ENCODE data around the gene ABHD17C. TPM values are rescaled to one million over a fixed set of nuclear protein-coding genes. Genes with fewer than 3 reads are reported as not detected.

The ABHD17C gene
- total and polyA plus RNA-seq, 2 of the 8 experiments (the other 6 are each of a cell fraction or from before 2014, with no cell fraction given), result 20.2 to 29.8 TPM

GRCh38 chr15:80662757-80663553, 32.2 kb upstream of the ABHD17C start:
- CTCF ChIA-PET (ENCODE audit: partially characterized antibody), result interaction anchor here (0.7 to 1.9 kb wide), 6 partner anchors 8 to 1228 kb away, joined by 3 to 7 read pairs (median 4); partner anchors contain the start of gene CEMIP
- H3K23ac ChIP-seq (ENCODE audit: insufficient read length), result no peak overlapping the region
- no peak overlapping the region for H2AFZ ChIP-seq (ENCODE audit: low read length)
- H3K4me1 ChIP-seq (replicated peaks in 1 of 4; ENCODE audit: control insufficient read depth in 3 of 4, insufficient read depth in 4 of 4, low read length in 3 of 4), result no peaks in the 10 kb centered on the region
- H3K9ac ChIP-seq (replicated peaks in 1 of 4; ENCODE audit: extremely low read depth in 1 of 4, low read depth in 3 of 4, low read length in 3 of 4), result no peak overlapping the region
- POLR2A ChIA-PET (ENCODE audit: partially characterized antibody), result no interaction called here
- FAIRE-seq (no peak), DNase-seq (ENCODE audit: low read depth in 1 of 2, low spot score in 2 of 2) (no peak)
- no peak overlapping the region for H4K91ac ChIP-seq (replicated peaks; ENCODE audit: insufficient read length, low read length)
- no peak overlapping the region for H3K4me3 ChIP-seq (ENCODE audit: extremely low read depth in 1 of 4, insufficient read depth in 2 of 4, low read depth in 3 of 4, low read length in 4 of 4)
- H3K23me2 ChIP-seq (ENCODE audit: low read depth, low read length), result no peaks in the 10 kb centered on the region
- H3K36me3 ChIP-seq (ENCODE audit: control insufficient read depth in 2 of 4, insufficient read depth in 4 of 4, low read length in 3 of 4), result no peaks in the 10 kb centered on the region; a peak in 1 of 8 replicates
- no peaks in the 10 kb centered on the region for H3K79me1 ChIP-seq (ENCODE audit: low read depth, low read length)
- H3K9me3 ChIP-seq (ENCODE audit: insufficient read depth in 2 of 2, low read depth in 1 of 2, low read length in 1 of 2), result no peaks in the 10 kb centered on the region
- WGBS, 2 experiments (ENCODE audit: extremely low coverage in 1 of 2, insufficient coverage in 1 of 2, insufficient read length in 1 of 2, insufficient replicate concordance in 2 of 2, low coverage in 1 of 2, low lambda C conversion rate in 2 of 2, missing lambda C conversion rate in 1 of 2), result 88% methylated on average over 7 of the region's 7 CpGs; no CpG with 5 or more reads in 1 of the 2 experiments
- no peak overlapping the region for H2AK5ac ChIP-seq (ENCODE audit: low read depth, low read length)
- no peak overlapping the region for H3K14ac ChIP-seq (ENCODE audit: insufficient read length)
- no peak overlapping the region for H2BK15ac ChIP-seq (ENCODE audit: low read length)
- H4K8ac ChIP-seq (ENCODE audit: extremely low read depth, insufficient read depth, low read length), result no peak overlapping the region
- no peak overlapping the region for H3K27ac ChIP-seq (ENCODE audit: low read depth, low read length)
- H3K4me2 ChIP-seq (ENCODE audit: insufficient read depth in 1 of 2, low read depth in 2 of 2, low read length in 2 of 2), result no peak overlapping the region
- H2BK5ac ChIP-seq (ENCODE audit: low read depth, low read length), result no peak overlapping the region
- no peaks in the 10 kb centered on the region for H4K20me1 ChIP-seq (replicated peaks in 1 of 2; ENCODE audit: control insufficient read depth in 1 of 2, insufficient read depth in 2 of 2, low read length in 2 of 2)
- H4K5ac ChIP-seq (ENCODE audit: insufficient read length, low read depth, low read length), result no peak overlapping the region
- no peak overlapping the region for H3K4ac ChIP-seq (replicated peaks; ENCODE audit: insufficient read length, low read depth, low read length)
- no peaks in the 10 kb centered on the region for H3K27me3 ChIP-seq (replicated peaks in 1 of 4; ENCODE audit: control insufficient read depth in 3 of 4, extremely low read depth in 1 of 4, insufficient read depth in 3 of 4, low read length in 3 of 4)
- H3K79me2 ChIP-seq (ENCODE audit: control insufficient read depth in 1 of 2, insufficient read depth in 2 of 2, low read length in 2 of 2), result no peaks in the 10 kb centered on the region
- H3K56ac ChIP-seq (replicated peaks; ENCODE audit: insufficient read length, low read depth, low read length), result no peak overlapping the region
- no peak overlapping the region for H3K18ac ChIP-seq (ENCODE audit: extremely low read depth, low read length)
- no peak overlapping the region for H2BK20ac ChIP-seq (ENCODE audit: low read length)
- H2BK12ac ChIP-seq (ENCODE audit: low read depth, low read length), result no peak overlapping the region
- no peak overlapping the region for H2BK120ac ChIP-seq (replicated peaks; ENCODE audit: low read depth, low read length)
- TF ChIP-seq ATF3 (IDR thresholded peaks at IDR 0.05; ENCODE audit: insufficient read depth, low read depth, low read length) (no peak), SRF (IDR thresholded peaks at IDR 0.05; ENCODE audit: low read depth, low read length) (no peak), BRCA1 (IDR thresholded peaks at IDR 0.05; ENCODE audit: low read depth, low read length) (no peak), SAP30 (IDR thresholded peaks at IDR 0.05; ENCODE audit: insufficient read depth, insufficient replicate concordance, low read length) (no peak), EZH2 (IDR thresholded peaks at IDR 0.05; ENCODE audit: low read depth, low read length, severe bottlenecking) (no peak), TAF1 (IDR thresholded peaks at IDR 0.05; ENCODE audit: low read depth, low read length) (no peak), USF2 (IDR thresholded peaks at IDR 0.05; ENCODE audit: low read length) (no peak), TBP (IDR thresholded peaks at IDR 0.05; ENCODE audit: low read depth, low read length) (no peak), CTBP2 (IDR thresholded peaks at IDR 0.05; ENCODE audit: borderline replicate concordance, insufficient read depth, insufficient read length, low read length) (no peak), HDAC6 (IDR thresholded peaks at IDR 0.05; ENCODE audit: low read depth, low read length) (no peak), RFX5 (IDR thresholded peaks at IDR 0.05; ENCODE audit: borderline replicate concordance, low read depth, low read length) (no peak)

Data from H1 (cell line).